ENCODE data around the gene CBARP.

The CBARP gene

GRCh38 chr19:1266129-1266915, 28.5 kb upstream of the CBARP start:
- in situ Hi-C loops (cut with HindIII; ENCODE audit: low sequenced_read_pairs), result loop anchor here (10.0 kb wide), 1 partner anchor 142 kb away; no protein-coding TSS in a partner anchor

- in situ Hi-C loops (cut with HindIII; ENCODE audit: low sequenced_read_pairs), result loop anchor here (10.0 kb wide), 1 partner anchor 141 kb away; no protein-coding TSS in a partner anchor
Measured at GRCh38 chr19:1265615-1266128, 27.9 kb upstream of the CBARP start.

- in situ Hi-C loops (cut with HindIII; ENCODE audit: low sequenced_read_pairs), result loop anchor here (10.0 kb wide), 1 partner anchor 140 kb away; no protein-coding TSS in a partner anchor
Measured at GRCh38 chr19:1264801-1265614, 27.2 kb upstream of the CBARP start.

GRCh38 chr19:1263188-1263587, 25.4 kb upstream of the CBARP start:
- in situ Hi-C loops (cut with HindIII; ENCODE audit: low sequenced_read_pairs), result loop anchor here (10.0 kb wide), 1 partner anchor 138 kb away; no protein-coding TSS in a partner anchor

- in situ Hi-C loops (cut with HindIII; ENCODE audit: low sequenced_read_pairs), result loop anchor here (10.0 kb wide), 1 partner anchor 138 kb away; no protein-coding TSS in a partner anchor
Measured at GRCh38 chr19:1262623-1263123, 24.9 kb upstream of the CBARP start.

- in situ Hi-C loops (cut with HindIII; ENCODE audit: low sequenced_read_pairs), result loop anchor here (10.0 kb wide), 1 partner anchor 137 kb away; no protein-coding TSS in a partner anchor
Measured at GRCh38 chr19:1261798-1262622, 24.2 kb upstream of the CBARP start.

- in situ Hi-C loops (cut with HindIII; ENCODE audit: low sequenced_read_pairs), result loop anchor here (10.0 kb wide), 1 partner anchor 137 kb away; no protein-coding TSS in a partner anchor
Measured at GRCh38 chr19:1261538-1261797, 23.7 kb upstream of the CBARP start.

GRCh38 chr19:1260749-1261537, 23.1 kb upstream of the CBARP start:
- in situ Hi-C loops (cut with HindIII; ENCODE audit: low sequenced_read_pairs), result loop anchor here (10.0 kb wide), 1 partner anchor 136 kb away; no protein-coding TSS in a partner anchor

GRCh38 chr19:1259876-1260748, 22.3 kb upstream of the CBARP start:
- in situ Hi-C loops (cut with HindIII; ENCODE audit: low sequenced_read_pairs), result loop anchor here (10.0 kb wide), 1 partner anchor 135 kb away; no protein-coding TSS in a partner anchor

GRCh38 chr19:1259206-1259875, 21.5 kb upstream of the CBARP start:
- in situ Hi-C loops (cut with HindIII; ENCODE audit: low sequenced_read_pairs), result no loop called here

- in situ Hi-C loops (cut with HindIII; ENCODE audit: low sequenced_read_pairs), result no loop called here
Measured at GRCh38 chr19:1258707-1259205, 21.0 kb upstream of the CBARP start.

- in situ Hi-C loops (cut with HindIII; ENCODE audit: low sequenced_read_pairs), result no loop called here
Measured at GRCh38 chr19:1258163-1258492, 20.3 kb upstream of the CBARP start.

GRCh38 chr19:1257475-1258162, 19.8 kb upstream of the CBARP start:
- in situ Hi-C loops (cut with HindIII; ENCODE audit: low sequenced_read_pairs), result no loop called here

GRCh38 chr19:1256646-1257474, 19.1 kb upstream of the CBARP start:
- in situ Hi-C loops (cut with HindIII; ENCODE audit: low sequenced_read_pairs), result no loop called here

- in situ Hi-C loops (cut with HindIII; ENCODE audit: low sequenced_read_pairs), result no loop called here
Measured at GRCh38 chr19:1255186-1256161, 17.7 kb upstream of the CBARP start.
